SK-N-SH (cell line): Measurements from ENCODE around the gene UBA5. TPM values are rescaled to one million over a fixed set of nuclear protein-coding genes. Genes with fewer than 3 reads are reported as not detected.
"Not testable (repeated sequence)": the region's sequence is repeated elsewhere in the genome, so short reads cannot be mapped to it uniquely, and the experiment has no call there.

Experiments used
- CTCF ChIA-PET: fragments of 300-600, 350-600 bp; formaldehyde crosslinking; extraction: SDS; loops from one replicate; lab custom pipeline; 2021; lab: Yijun Ruan, JAX
- POLR2A ChIA-PET: fragments of 350-600 bp; sonication (Branson Sonifier 250); formaldehyde crosslinking; extraction: SDS; loops from one replicate; lab custom pipeline; 2020; ENCODE audit warnings: antibody characterized with exemption, inconsistent platforms; lab: Yijun Ruan, JAX
- DNase-seq: peaks from one replicate; pipeline ENCODE4 v3.0.0; 2012
- H2AFZ ChIP-seq: fragments of 200-600 bp; sonication (generic); 2 replicates; pipeline ENCODE4 v1.8.1; 2016; ENCODE audit warnings: antibody characterized with exemption, mild to moderate bottlenecking, low read depth
- H3F3A ChIP-seq: fragments of 200-600 bp; sonication (generic); replicated peaks from 2 replicates; pipeline ENCODE3; 2016; ENCODE audit warnings: antibody characterized with exemption, mild to moderate bottlenecking; ENCODE audit not compliant: insufficient read depth
- H3K27ac ChIP-seq, 2 experiments: fragments of 200-500 bp in 1 of 2; fragments of 200-600 bp in 1 of 2; sonication (Bioruptor generic) in 1 of 2; sonication (generic), shearing (Covaris generic) in 1 of 2; 2 replicates each; pipeline versions ENCODE4 v1.5.1 to v1.6.1; 2014 to 2016; ENCODE audit warnings: low read depth in 2 of 2, inconsistent platforms in 1 of 2, low read length in 1 of 2, mild to moderate bottlenecking in 1 of 2, mixed read lengths in 1 of 2
- H3K27me3 ChIP-seq: fragments of 200-600 bp; sonication (generic), shearing (Covaris generic); 2 replicates; pipeline ENCODE4 v1.6.1; 2016; ENCODE audit warnings: mixed run types; ENCODE audit not compliant: insufficient read depth
- H3K36me3 ChIP-seq, 2 experiments: fragments of 200-500 bp in 1 of 2; fragments of 200-600 bp in 1 of 2; sonication (Bioruptor generic) in 1 of 2; sonication (generic) in 1 of 2; replicated peaks in 1 of 2; 2 replicates each; pipeline versions ENCODE3 to v1.5.1; 2014 to 2016; ENCODE audit warnings: low read length in 1 of 2, mild to moderate bottlenecking in 1 of 2; ENCODE audit not compliant: insufficient read depth in 2 of 2, control insufficient read depth in 1 of 2
- H3K4me1 ChIP-seq, 2 experiments: fragments of 200-500 bp in 1 of 2; fragments of 200-600 bp in 1 of 2; sonication (Bioruptor generic) in 1 of 2; sonication (generic), shearing (Covaris generic) in 1 of 2; 2 replicates each; pipeline versions ENCODE4 v1.5.1 to v1.6.1; 2014 to 2016; ENCODE audit warnings: low read depth in 1 of 2, low read length in 1 of 2, mixed run types in 1 of 2; ENCODE audit not compliant: insufficient read depth in 2 of 2, control insufficient read depth in 1 of 2
- H3K4me2 ChIP-seq: fragments of 200-600 bp; sonication (generic), shearing (Covaris generic); 2 replicates; pipeline ENCODE4 v1.6.1; 2017; ENCODE audit warnings: mixed run types
- H3K4me3 ChIP-seq, 2 experiments: fragments of 200-500 bp in 1 of 2; fragments of 200-600 bp in 1 of 2; sonication (Bioruptor generic) in 1 of 2; sonication (generic), shearing (Covaris generic) in 1 of 2; 2 replicates each; pipeline versions ENCODE4 v1.5.1 to v1.8.1; 2014 to 2016; ENCODE audit warnings: low read depth in 2 of 2, inconsistent platforms in 1 of 2, low read length in 1 of 2, mild to moderate bottlenecking in 1 of 2, mixed read lengths in 1 of 2, moderate library complexity in 1 of 2
- H3K79me2 ChIP-seq: fragments of 200-600 bp; sonication (generic); 2 replicates; pipeline ENCODE4 v1.8.1; 2017; ENCODE audit warnings: mild to moderate bottlenecking; ENCODE audit not compliant: insufficient read depth
- H3K9ac ChIP-seq: fragments of 200-600 bp; sonication (generic); 2 replicates; pipeline ENCODE4 v1.6.1; 2017; ENCODE audit warnings: mixed run types
- H3K9me2 ChIP-seq: fragments of 200-600 bp; sonication (generic); 2 replicates; pipeline ENCODE4 v1.6.1; 2017; ENCODE audit warnings: mixed run types
- H3K9me3 ChIP-seq: fragments of 200-600 bp; sonication (generic); 2 replicates; pipeline ENCODE4 v1.6.1; 2017; ENCODE audit warnings: mixed run types, mild to moderate bottlenecking, moderate library complexity
- H4K20me1 ChIP-seq: fragments of 200-600 bp; sonication (generic); 2 replicates; pipeline ENCODE4 v1.6.1; 2017; ENCODE audit warnings: mild to moderate bottlenecking, mixed run types; ENCODE audit not compliant: insufficient read depth
- CHD2 ChIP-seq: fragments of 150-350 bp; IDR thresholded peaks from 2 replicates; pipeline ENCODE4 v1.6.1; 2018; ENCODE audit warnings: low read length; ENCODE audit not compliant: partially characterized antibody
- ELF1 ChIP-seq: IDR thresholded peaks from 2 replicates; pipeline ENCODE4 v1.4.0; 2012
- EZH2phosphoT487 ChIP-seq: fragments of 200-600 bp; sonication (generic); IDR thresholded peaks from 2 replicates; pipeline ENCODE4 v1.6.1; 2017; ENCODE audit warnings: low read depth, mixed run types, mild to moderate bottlenecking, antibody characterized with exemption, moderate library complexity, borderline replicate concordance
- FOXJ3 ChIP-seq: sonication (generic); formaldehyde crosslinking; IDR thresholded peaks from 2 replicates; pipeline ENCODE4 v1.5.1; 2020; ENCODE audit warnings: mild to moderate bottlenecking, missing genetic modification reagents
- GABPA ChIP-seq: IDR thresholded peaks from 2 replicates; pipeline ENCODE4 v1.4.0; 2012; ENCODE audit warnings: low read depth, mild to moderate bottlenecking
- GATA2 ChIP-seq: sonication (generic); formaldehyde crosslinking; IDR thresholded peaks from 2 replicates; pipeline ENCODE4 v1.5.0; 2020; ENCODE audit warnings: mild to moderate bottlenecking, missing genetic modification reagents
- MXI1 ChIP-seq: IDR thresholded peaks from 2 replicates; pipeline ENCODE4 v1.6.1; 2012; ENCODE audit warnings: mild to moderate bottlenecking, low read depth, low read length, improper control_type of control experiment
- NRF1 ChIP-seq: IDR thresholded peaks from 2 replicates; pipeline ENCODE4 v1.6.1; 2012; ENCODE audit warnings: low read depth, mild to moderate bottlenecking, low read length
- POLR2AphosphoS5 ChIP-seq: IDR thresholded peaks from 2 replicates; pipeline ENCODE4 v1.6.1; 2012; ENCODE audit warnings: low read depth, low read length
- REST ChIP-seq: IDR thresholded peaks from 2 replicates; pipeline ENCODE4 v1.6.1; 2012; ENCODE audit warnings: mild to moderate bottlenecking, low read depth, low read length, moderate library complexity
- SMC3 ChIP-seq: IDR thresholded peaks from 2 replicates; pipeline ENCODE4 v1.6.1; 2012; ENCODE audit warnings: low read depth, low read length, improper control_type of control experiment
- TAF1 ChIP-seq: IDR thresholded peaks from 2 replicates; pipeline ENCODE4 v1.6.1; 2012; ENCODE audit warnings: low read depth, mild to moderate bottlenecking, low read length, moderate library complexity, borderline replicate concordance
- TCF12 ChIP-seq: IDR thresholded peaks from 2 replicates; pipeline ENCODE4 v1.4.0; 2012
- TEAD4 ChIP-seq: IDR thresholded peaks from 2 replicates; pipeline ENCODE4 v1.4.0; 2012; ENCODE audit warnings: mild to moderate bottlenecking, borderline replicate concordance; ENCODE audit not compliant: insufficient read depth
- YY1 ChIP-seq: IDR thresholded peaks from 2 replicates; pipeline ENCODE4 v1.4.0; 2012; ENCODE audit warnings: low read depth, mild to moderate bottlenecking
- WGBS: methylation state at CpG from one replicate; pipeline ENCODE4 v1.1.6; 2017; ENCODE audit warnings: low lambda C conversion rate; 5-methylcytosine and 5-hydroxymethylcytosine counted together
- polyA plus RNA-seq, 3 experiments: library from polyadenylated mRNA; depleted of rRNA; stranded (reverse); fragments of >200 nt; gene quantifications; 2 replicates each; pipeline ENCODE4 v1.2.3, GENCODE V29; 2012

UBA5 gene
- 33.0 and 38.3 TPM in 2 replicates for polyA plus RNA-seq (2012; rRNA removed)
- 31.1 and 33.0 TPM in 2 replicates for polyA plus RNA-seq (2012; cell fraction: cytosol; rRNA removed)
- polyA plus RNA-seq (2012; cell fraction: nucleus; rRNA removed) = 47.7 and 65.7 TPM in 2 replicates

GRCh38 chr3:132660052-132660810 lies at the start of gene UBA5:
UBA5 (plus strand) TSS chr3:132660329; CDS start chr3:132660538, 209 bp downstream.
- Histone ChIP-seq H3K27ac (peak within 1 kb of the TSS; percentile 85 to 95), H3K9me3 (no peaks in the 10 kb centered on the region), H4K20me1 (no peaks in the 10 kb centered on the region), H3K9me2 (no peaks in the 10 kb centered on the region), H3K4me1 (peaks cover 9 to 16% of the 10 kb centered on the region in 2 experiments; a peak in 3 of 4 replicates), H2AFZ (peak within 1 kb of the TSS; percentile 91), H3K4me2 (peak within 1 kb of the TSS; percentile 89), H3K27me3 (no peaks in the 10 kb centered on the region), H3K79me2 (peaks cover 63% of the 10 kb centered on the region), H3K4me3 (peak within 1 kb of the TSS; percentile 81 to 95), H3F3A (peaks cover 21% of the 10 kb centered on the region), H3K9ac (peak within 1 kb of the TSS; percentile 89), H3K36me3 (peaks cover 9 to 11% of the 10 kb centered on the region in 2 experiments)
- POLR2A ChIA-PET = interaction anchor here (0.7 to 1.4 kb wide), 5 partner anchors 12 to 61 kb away, joined by 3 to 6 read pairs (median 3); partner anchors contain the start of gene NPHP3
- under 1% methylated on average over 35 of the region's 64 CpGs for WGBS
- CTCF ChIA-PET = interaction anchor here (0.6 to 3.6 kb wide), 7 partner anchors 11 to 125 kb away, joined by 3 to 21 read pairs (median 4); no protein-coding TSS in a partner anchor
- DNase-seq = peak; percentile 81
- TF ChIP-seq TCF12 (peak; percentile 0), REST (peak; percentile 36; the same call in 1 of the 2 replicates), TEAD4 (no peak), EZH2phosphoT487 (no peak), GATA2 (no peak), ELF1 (peak; percentile 70; the same call in 1 of the 2 replicates), YY1 (peak; percentile 58; the same call in 1 of the 2 replicates), MXI1 (peak; percentile 34), GABPA (peak; percentile 87), CHD2 (peak; percentile 29), POLR2AphosphoS5 (peak; percentile 74), FOXJ3 (CRISPR knock-in tag) (0 out of 2 replicates have a peak, but pooled peaks have one; percentile 19), SMC3 (no peak), TAF1 (peak; percentile 62; the same call in 1 of the 2 replicates), NRF1 (no peak)

- peaks cover 15 to 25% of the 10 kb centered on the region in 2 experiments for H3K36me3 ChIP-seq
- DNase-seq, H3K4me1 ChIP-seq, H3K27ac ChIP-seq, H3K4me2 ChIP-seq, H3K9ac ChIP-seq, H2AFZ ChIP-seq, H3K27me3 ChIP-seq, H3K9me2 ChIP-seq, H3K9me3 ChIP-seq, H3F3A ChIP-seq, CTCF ChIA-PET, H3K79me2 ChIP-seq, H4K20me1 ChIP-seq, POLR2A ChIA-PET, H3K4me3 ChIP-seq: not testable (repeated sequence)
- WGBS = 100% methylated on average over 3 of the region's 3 CpGs
Observed at GRCh38 chr3:132615301-132615700, 44.8 kb upstream of the UBA5 start.
